NCI-H2107 treated with DMSO at 0.1 percent for 48 hours (cell line): ENCODE results near the gene PLD1.

Experiments used
- DNase-seq: peaks from one replicate; lab custom pipeline; 2025; ENCODE audit not compliant: unreplicated experiment; lab: John Stamatoyannopoulos, UW

PLD1 gene

DNA sequence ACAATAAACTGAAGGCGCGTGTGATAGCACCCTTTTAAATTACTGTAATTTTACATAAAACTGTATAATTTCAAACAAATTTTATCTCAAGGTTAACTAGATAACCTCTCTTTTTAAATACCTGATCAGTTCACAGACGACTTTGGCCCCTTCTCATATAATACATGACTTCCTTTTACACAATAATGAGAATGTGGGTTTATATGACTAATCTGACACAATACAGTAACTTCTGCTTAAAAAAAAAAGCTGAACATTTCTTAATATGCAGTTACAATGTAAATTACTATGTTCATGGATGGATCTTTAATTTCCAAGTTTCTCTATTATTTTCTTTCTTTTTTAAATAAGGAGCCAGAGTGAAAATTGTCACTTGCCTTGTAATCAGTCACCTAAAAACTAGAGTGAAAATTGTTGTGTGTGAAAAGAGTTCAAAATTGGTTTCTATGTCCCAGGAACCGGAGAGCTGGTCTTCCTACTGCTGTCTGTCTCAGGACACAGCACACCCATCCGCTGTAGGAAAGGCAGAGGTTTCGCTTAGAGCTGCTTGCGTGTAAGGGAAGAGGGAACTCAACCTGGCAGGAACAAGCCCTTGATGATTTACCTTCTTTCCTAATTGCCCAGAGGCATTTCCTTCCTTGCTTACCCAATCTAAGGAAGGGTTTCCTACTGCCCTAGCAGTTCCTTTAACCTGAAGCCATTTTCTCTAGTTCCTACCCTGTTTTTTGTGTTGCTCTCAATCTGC lies 33.3 kb downstream of the PLD1 start:
- no peak for DNase-seq

- DNase-seq: no peak
Observed at GRCh38 chr3:171776411-171776810, 33.9 kb downstream of the PLD1 start.

DNA sequence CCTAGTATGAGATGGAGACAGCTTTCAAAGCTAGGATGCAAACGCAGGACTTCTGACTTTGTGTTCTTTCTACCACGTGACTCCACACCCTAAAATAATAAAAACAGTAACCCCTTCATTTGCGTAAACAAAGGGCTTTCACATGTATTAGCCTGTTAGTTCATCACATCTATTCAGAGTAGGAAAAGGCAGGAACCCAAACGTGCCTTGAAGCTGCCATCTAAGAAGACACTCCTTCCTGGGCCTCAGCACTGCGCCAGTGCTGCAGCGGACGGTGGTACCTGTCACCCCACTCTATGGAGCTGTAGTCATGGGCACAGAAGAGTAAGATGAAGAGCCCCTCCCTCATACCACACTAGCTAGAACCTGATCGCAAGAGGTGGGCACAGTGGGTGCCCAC lies 34.3 kb downstream of the PLD1 start:
- no peak for DNase-seq

GRCh38 chr3:171774521-171774920 lies 35.8 kb downstream of the PLD1 start:
- no peak for DNase-seq

DNA sequence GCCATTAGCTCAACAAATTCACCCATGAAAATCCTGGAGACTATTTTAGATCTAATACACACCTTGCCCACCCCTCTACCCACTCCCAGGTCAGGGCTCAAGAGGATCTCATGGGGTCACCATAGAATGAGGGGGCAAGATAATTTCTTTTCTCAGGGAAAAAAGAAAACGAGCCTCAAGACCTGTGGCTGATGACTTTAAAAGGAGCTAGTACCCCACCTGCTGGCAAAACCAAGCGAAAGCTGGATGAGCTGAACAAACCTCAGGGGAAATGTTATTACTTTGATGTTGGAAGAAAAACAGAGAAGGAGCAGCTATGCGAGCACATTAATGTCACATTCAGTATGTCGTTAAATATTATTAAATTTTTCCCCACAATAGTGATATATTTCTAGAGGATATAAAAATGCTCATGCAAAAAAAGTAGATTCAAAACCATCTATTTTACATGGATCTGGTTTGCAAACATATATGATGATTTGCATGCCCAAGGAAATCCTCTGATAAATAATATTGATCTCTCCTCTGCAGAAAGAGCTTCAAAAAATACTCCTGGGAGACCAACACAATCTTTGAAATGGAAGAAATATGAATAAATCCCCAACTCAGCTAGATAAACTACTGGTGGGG lies 37.7 kb downstream of the PLD1 start:
- DNase-seq: peak; percentile 18

DNA sequence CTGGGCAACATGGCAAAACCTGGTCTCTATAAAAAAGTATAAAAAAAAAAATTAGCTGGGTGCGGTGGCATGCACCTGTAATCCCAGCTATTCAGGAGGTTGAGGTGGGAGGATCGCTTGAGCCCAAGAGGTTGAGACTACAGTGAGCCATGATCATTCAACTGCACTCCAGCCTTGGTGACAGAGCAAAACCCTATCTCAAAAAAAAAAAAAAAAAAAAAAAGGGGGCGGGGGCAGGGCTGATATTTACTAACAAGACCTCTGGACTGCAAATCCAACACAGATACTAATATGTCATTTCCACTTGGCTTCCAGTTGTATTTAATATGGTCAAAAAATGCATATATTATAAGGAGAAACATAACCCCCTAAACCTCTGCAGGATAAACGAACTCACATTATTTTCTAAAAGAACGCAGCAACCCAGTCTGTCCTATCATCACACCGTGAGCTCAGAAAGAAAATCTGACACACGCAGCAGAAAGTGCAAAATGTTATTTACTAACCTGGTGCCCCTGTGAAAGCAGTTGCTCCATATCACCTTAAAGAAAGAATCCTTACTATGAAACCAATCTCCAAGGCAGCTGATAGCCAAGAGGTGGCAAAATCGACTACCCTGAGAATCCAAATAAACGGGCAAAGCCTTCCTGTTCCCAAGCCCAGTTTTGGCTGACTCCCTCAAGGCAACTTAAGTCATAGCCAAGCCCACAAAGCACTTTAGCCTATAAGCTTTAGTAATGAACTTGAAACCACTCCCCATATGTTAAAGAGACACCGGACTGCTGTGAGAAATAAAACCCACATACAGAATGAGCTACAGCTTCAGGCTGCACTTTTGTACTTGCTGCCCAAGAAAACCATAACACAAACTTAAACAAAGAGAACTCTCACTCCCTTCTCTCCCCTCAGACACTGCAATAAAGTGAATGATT lies 39.3 kb downstream of the PLD1 start:
- DNase-seq: no peak

DNA sequence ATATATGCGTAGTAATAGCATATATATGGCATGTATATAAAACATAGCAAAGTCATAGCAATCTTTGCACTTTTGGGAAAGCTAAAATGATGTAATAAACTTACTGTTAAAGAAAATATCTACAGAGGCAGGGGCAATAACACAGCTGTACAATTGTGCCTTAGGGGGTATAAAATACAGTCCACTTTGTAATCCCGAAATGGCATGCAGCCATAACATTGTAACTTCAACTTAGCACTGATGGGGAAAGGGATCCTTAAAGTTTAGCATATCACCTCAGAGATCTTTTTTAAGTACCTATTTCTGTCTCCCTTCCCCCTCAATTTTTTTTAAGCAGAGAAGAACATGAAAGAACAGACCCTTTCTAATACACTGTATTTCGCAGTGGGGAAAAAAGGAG lies 40.8 kb downstream of the PLD1 start:
- no peak for DNase-seq

DNA sequence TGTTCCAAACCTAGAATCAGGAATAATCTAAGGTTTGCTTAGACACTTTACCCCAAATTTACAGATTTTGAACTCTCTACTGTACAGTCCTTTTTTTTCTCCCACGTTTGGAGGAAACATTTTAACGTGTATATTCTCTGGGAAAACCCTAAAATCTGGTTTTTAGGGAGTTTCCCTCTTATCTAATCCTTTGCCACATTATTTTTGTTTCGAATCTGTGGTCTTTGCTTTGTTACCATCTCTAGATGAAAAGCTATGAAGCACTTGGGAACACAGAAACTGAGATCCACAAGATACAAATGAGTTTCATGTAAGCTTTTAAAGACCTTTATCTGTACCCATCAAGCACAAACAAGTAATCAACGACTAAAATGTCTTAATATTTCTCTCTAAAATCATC lies 41.3 kb downstream of the PLD1 start:
- DNase-seq: no peak

GRCh38 chr3:171768281-171768900 lies 41.9 kb downstream of the PLD1 start:
- no peak for DNase-seq

- DNase-seq: no peak
Observed at GRCh38 chr3:171765511-171765887, 44.8 kb downstream of the PLD1 start.

DNA sequence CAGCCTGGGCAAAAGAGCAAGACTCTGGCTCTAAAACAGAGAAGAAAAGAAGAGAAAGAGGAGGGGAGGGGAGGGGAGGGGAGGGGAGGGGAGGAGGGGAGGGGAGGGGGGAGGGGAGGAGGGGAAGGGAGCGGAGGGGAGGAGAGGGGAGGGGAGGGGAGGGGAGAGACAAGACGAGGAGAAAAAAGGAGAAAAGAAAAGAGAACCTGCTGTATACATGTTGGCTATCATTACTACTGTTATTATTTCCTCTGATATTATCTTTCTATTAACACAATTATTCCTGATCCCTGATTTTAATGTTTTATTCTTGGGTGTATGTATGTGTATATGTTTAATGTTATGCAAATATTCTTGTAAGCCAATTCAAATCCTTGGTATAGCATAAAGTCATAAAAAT lies 46.9 kb downstream of the PLD1 start:
- DNase-seq: no peak

GRCh38 chr3:171760477-171760876 lies 49.8 kb downstream of the PLD1 start:
- DNase-seq: no peak

- no peak for DNase-seq
Observed at GRCh38 chr3:171758109-171758508, 52.2 kb downstream of the PLD1 start.

DNA sequence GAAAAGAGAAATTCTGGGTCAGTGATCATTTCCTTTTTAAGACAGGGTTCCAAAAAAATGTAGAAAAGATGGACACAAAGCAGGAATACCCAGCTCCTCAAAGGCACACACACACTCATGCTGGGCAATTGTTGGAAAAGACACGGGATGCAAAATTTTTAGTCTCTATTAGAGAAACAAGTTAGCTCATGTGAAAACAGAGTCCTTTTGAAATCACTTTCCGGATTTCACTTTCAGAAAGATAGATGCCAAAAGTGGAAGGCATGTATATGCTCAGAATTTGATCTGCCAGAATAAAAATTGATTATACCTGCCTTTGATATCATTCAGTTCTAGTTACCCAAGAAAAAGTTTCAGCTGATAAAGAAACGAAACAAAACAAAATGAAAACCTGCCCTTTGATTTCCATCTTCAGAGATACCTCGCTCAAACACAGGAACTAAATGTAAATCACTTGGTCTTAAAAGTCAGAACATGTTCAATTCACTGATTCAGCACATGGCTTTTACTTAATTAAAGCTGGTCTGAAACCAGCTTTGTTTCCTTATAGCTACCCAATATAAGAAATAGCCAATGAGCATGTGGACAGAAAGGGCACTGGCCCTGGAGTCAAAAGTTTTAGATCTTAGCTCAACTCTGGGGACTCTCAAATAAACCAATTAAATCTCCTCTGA lies 52.8 kb downstream of the PLD1 start:
- DNase-seq: no peak

DNA sequence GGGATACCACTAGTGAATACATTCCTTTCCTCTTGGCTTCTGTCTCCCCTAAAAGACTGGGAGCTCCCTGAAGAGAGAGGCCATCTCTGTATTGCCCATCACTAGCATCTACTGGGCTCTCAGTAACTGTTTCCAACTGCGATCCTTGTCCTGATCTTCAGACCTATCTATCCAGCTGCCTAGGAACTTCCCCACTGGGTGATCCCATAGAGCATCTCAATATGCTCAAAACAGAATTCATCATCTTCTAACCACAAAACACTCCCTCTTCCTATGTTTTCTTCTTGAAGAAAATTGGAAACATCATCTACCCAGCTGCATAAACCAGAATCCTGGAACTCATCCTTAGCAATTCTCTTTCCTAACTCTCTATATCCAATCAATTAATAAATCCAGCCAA lies 54.6 kb downstream of the PLD1 start:
- DNase-seq: no peak

DNA sequence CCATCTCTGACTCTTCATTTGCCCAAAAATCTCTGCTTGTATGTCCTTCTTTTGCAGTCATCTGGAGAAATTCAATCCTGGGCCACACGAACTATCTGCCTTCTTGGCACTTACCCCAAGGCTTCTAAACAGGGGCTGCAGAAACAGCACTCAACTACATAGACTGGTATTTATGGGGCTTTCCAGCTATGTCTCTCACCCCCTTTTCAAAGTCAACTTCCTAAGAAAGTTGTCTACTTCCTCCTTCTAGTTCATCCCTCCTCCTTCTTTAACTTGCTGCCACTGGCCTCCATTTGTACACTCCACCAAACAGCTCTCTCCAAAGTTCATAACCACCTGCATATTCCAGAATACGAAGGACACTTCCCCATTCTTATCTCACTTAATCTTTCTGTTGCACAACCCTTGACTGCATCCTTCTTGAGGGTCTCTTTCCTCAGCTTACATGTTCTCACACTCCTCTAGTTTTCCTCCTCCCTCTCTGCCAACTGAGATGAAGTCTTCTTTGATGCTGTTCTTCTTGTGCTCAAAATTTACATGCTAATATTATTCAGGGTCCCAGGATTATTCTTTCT lies 55.2 kb downstream of the PLD1 start:
- DNase-seq: no peak

DNA sequence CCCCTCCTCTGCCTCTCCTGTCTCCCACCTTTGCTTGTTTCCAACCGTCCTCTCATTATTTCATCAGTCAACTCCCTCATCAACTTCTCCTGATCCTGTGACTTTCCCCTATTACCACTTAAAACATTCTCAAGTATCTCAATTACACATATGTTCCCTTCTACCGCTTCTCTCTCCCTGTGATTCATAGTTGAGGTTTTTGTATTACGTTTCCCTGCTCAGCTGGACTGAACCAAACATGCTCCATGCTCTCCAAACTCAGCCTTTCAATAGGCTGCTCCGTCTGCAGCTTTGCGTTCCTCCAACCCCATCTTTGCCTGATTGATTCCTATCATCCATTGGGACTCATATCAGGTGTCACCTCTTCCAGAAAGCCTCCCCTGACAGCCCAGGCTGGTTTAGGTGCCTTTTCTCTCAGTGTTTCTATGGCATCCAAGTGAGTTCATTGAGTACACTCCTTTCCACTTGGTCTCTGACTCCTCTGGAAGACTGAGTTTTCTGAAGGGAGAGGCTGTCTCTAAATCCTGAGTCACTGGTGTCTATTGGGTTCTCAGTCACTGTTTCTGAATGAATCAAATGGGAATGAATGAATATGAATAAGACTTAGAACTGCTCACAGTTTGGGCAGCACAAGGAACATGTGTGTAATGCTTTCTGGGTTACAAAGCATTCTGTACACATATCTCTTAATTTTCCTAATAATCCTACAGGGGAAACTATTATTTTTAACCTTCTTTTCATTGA lies 56.4 kb downstream of the PLD1 start:
- peak; percentile 10 for DNase-seq

GRCh38 chr3:171753025-171753472 lies 57.2 kb downstream of the PLD1 start:
- no peak for DNase-seq

DNA sequence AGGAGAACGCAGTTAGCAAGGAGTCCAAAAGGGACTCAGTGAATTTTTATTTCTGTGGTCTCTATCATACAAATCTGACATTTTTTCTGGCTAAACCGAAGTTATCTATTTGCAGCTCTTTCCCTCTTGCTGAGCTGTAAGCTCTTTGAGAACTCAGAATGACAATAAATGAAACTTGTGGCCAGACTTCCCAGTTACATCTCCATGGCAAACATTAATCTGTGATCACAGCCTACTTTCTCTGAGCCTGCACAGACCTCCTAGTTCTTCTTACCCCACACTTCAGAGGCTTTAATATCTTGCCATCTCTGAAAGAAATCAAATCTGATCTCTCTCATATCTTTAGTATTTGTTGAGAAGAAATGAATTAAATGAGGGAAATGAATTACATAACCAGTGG lies 58.0 kb downstream of the PLD1 start:
- no peak for DNase-seq

DNA sequence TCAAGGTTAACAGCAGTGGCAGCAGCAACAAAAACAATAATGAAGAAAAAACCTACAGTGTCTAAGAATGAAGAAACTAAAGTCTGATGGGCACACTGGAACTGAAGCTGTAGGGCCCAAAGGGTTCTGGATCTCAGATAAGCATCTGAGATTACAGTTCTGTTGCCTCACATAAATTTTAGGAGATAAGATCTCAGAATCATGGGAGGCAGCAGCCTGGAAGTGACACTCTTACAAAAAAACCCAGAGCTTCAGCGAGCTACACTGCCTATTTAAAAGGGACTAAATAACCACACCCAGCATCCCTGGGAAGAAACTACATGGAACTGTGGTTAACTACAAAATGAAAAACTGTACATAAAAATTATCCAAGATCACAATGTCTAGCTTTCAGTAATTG lies 61.2 kb downstream of the PLD1 start:
- DNase-seq: no peak
